Trophoblast cell (in vitro differentiated cells and primary cell): Measurements from ENCODE around the gene RPTOR.

Experiments used
- DNase-seq, 2 donors: peaks; one replicate each; pipeline ENCODE4 v3.0.0-alpha.2; 2016
- H2AFZ ChIP-seq: 2 replicates; pipeline ENCODE4 v1.6.1; 2013; ENCODE audit warnings: low read length, moderate library complexity, mild to moderate bottlenecking; ENCODE audit not compliant: insufficient read depth, poor library complexity
- H2AK5ac ChIP-seq: 2 replicates; pipeline ENCODE4 v1.6.1; 2013; ENCODE audit warnings: mild to moderate bottlenecking, low read length
- H2BK120ac ChIP-seq: 2 replicates; pipeline ENCODE4 v1.6.1; 2013; ENCODE audit warnings: low read length, mild to moderate bottlenecking, moderate library complexity; ENCODE audit not compliant: insufficient read depth, poor library complexity
- H2BK12ac ChIP-seq: 2 replicates; pipeline ENCODE4 v1.6.1; 2013; ENCODE audit warnings: mild to moderate bottlenecking, low read length, moderate library complexity
- H2BK5ac ChIP-seq: 2 replicates; pipeline ENCODE4 v1.6.1; 2013; ENCODE audit warnings: low read length, low read depth, moderate library complexity, mild to moderate bottlenecking; ENCODE audit not compliant: poor library complexity
- H3K14ac ChIP-seq: 2 replicates; pipeline ENCODE4 v1.6.1; 2013; ENCODE audit warnings: mild to moderate bottlenecking, low read length
- H3K18ac ChIP-seq: 2 replicates; pipeline ENCODE4 v1.6.1; 2013; ENCODE audit warnings: mild to moderate bottlenecking, low read length
- H3K23ac ChIP-seq: 2 replicates; pipeline ENCODE4 v1.6.1; 2013; ENCODE audit warnings: low read length
- H3K27ac ChIP-seq: 2 replicates; pipeline ENCODE4 v1.5.1; 2013; ENCODE audit warnings: low read depth, mild to moderate bottlenecking, inconsistent platforms, low read length, moderate library complexity
- H3K27me3 ChIP-seq: 2 replicates; pipeline ENCODE4 v1.6.1; 2013; ENCODE audit warnings: inconsistent platforms, mild to moderate bottlenecking, low read length, moderate library complexity; ENCODE audit not compliant: insufficient read depth
- H3K36me3 ChIP-seq, 2 experiments: 1 replicate in 1 of 2; 2 replicates in 1 of 2; pipeline ENCODE4 v1.6.1; 2013; ENCODE audit warnings: low read length in 2 of 2, mild to moderate bottlenecking in 2 of 2, moderate library complexity in 1 of 2; ENCODE audit not compliant: insufficient read depth in 2 of 2, control insufficient read depth in 1 of 2
- H3K4ac ChIP-seq: 2 replicates; pipeline ENCODE4 v1.6.1; 2013; ENCODE audit warnings: low read depth, mild to moderate bottlenecking, low read length, moderate library complexity
- H3K4me1 ChIP-seq, 2 experiments: 1 replicate in 1 of 2; 2 replicates in 1 of 2; pipeline ENCODE4 v1.6.1; 2013; ENCODE audit warnings: low read length in 2 of 2, mild to moderate bottlenecking in 2 of 2, moderate library complexity in 1 of 2; ENCODE audit not compliant: insufficient read depth in 2 of 2, control insufficient read depth in 1 of 2
- H3K4me2 ChIP-seq: 2 replicates; pipeline ENCODE4 v1.6.1; 2013; ENCODE audit warnings: inconsistent platforms, mild to moderate bottlenecking, low read length, moderate library complexity
- H3K4me3 ChIP-seq: 2 replicates; pipeline ENCODE4 v1.5.1; 2013; ENCODE audit warnings: mild to moderate bottlenecking, low read depth, low read length, inconsistent platforms
- H3K79me1 ChIP-seq: one replicate; pipeline ENCODE4 v1.6.1; 2013; ENCODE audit warnings: low read length
- H3K79me2 ChIP-seq: 2 replicates; pipeline ENCODE4 v1.6.1; 2013; ENCODE audit warnings: low read length, mild to moderate bottlenecking; ENCODE audit not compliant: control insufficient read depth, insufficient read depth, poor library complexity
- H3K9ac ChIP-seq: 2 replicates; pipeline ENCODE4 v1.6.1; 2013; ENCODE audit warnings: mild to moderate bottlenecking, low read length
- H3K9me3 ChIP-seq: 2 replicates; pipeline ENCODE4 v1.6.1; 2013; ENCODE audit warnings: low read depth, mild to moderate bottlenecking, control low read depth, inconsistent platforms, low read length; ENCODE audit not compliant: insufficient read depth
- H4K12ac ChIP-seq: 2 replicates; pipeline ENCODE4 v1.6.1; 2013; ENCODE audit warnings: low read depth, mild to moderate bottlenecking, low read length, moderate library complexity
- H4K8ac ChIP-seq: 2 replicates; pipeline ENCODE4 v1.6.1; 2013; ENCODE audit warnings: low read depth, mild to moderate bottlenecking, low read length, moderate library complexity
- H4K91ac ChIP-seq: one replicate; pipeline ENCODE4 v1.6.1; 2013; ENCODE audit warnings: low read depth, mild to moderate bottlenecking, low read length, moderate library complexity
- WGBS: extraction: QIAGEN DNeasy Blood & Tissue Kit; methylation state at CpG from one replicate; pipeline ENCODE4 v1.1.7; 2013; ENCODE audit warnings: missing lambda C conversion rate; ENCODE audit not compliant: insufficient read length, insufficient coverage; ENCODE audit errors: extremely low coverage; 5-methylcytosine and 5-hydroxymethylcytosine counted together

Gene RPTOR

DNA sequence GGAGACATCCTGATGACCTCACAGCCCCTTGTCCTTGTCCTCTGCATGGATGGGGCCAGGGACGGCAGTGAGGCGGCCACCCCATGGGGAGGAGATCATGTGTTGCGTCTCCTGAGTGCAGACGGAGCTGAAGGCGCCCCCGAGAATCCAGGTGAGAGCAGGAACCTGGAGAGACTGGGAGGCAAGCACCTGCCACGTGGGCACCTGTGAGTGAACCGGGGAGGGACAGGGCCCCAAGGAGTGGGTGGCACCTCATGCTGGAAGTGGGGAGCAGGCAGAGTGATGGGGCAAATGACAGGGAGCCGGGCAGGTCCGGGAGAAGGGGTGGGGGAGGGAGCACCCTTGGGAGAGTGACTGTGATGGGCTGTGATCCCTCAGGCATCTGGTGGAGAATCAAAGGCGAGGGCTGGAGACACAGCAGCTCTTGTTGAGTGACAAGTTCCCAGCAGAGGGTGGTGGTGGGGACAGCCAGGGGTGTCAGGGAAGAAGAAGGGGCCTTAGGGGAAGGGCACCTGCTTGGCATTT lies 272.7 kb downstream of the RPTOR start:
- peaks cover 8 to 10% of the 10 kb centered on the region in 2 experiments for H3K4me1 ChIP-seq

GRCh38 chr17:80817861-80818260 lies 273.2 kb downstream of the RPTOR start:
- H3K79me2 ChIP-seq, result no peaks in the 10 kb centered on the region
- no CpG with 5 or more reads among the region's 10 CpGs for WGBS
- DNase-seq, result peak in 1 of 2 donors; percentile 4

More for the DNA sequence above, 272.7 kb downstream of the RPTOR start:
- Histone ChIP-seq H2BK5ac (no peak overlapping the region), H3K79me1 (no peaks in the 10 kb centered on the region), H3K18ac (peak overlapping the region; percentile 13), H3K27ac (no peak overlapping the region), H3K9me3 (peaks cover 3% of the 10 kb centered on the region), H3K4ac (no peak overlapping the region), H2BK120ac (no peak overlapping the region), H3K9ac (no peak overlapping the region), H4K8ac (no peak overlapping the region), H3K36me3 (peaks cover 1 to 2% of the 10 kb centered on the region in 2 experiments), H4K12ac (peak overlapping the region; percentile 31), H2AFZ (no peak overlapping the region), H3K4me2 (no peak overlapping the region), H3K79me2 (no peaks in the 10 kb centered on the region), H2AK5ac (no peak overlapping the region), H2BK12ac (no peak overlapping the region), H3K27me3 (no peaks in the 10 kb centered on the region), H4K91ac (no peak overlapping the region), H3K14ac (no peak overlapping the region), H3K4me3 (no peak overlapping the region), H3K23ac (no peak overlapping the region)
- no peak for DNase-seq
- no CpG with 5 or more reads among the region's 11 CpGs for WGBS

GRCh38 chr17:80818871-80819270 lies 274.2 kb downstream of the RPTOR start:
- no peak overlapping the region for H2BK12ac ChIP-seq
- H2AK5ac ChIP-seq, result no peak overlapping the region
- H3K79me1 ChIP-seq, result no peaks in the 10 kb centered on the region
- H3K18ac ChIP-seq, result no peak overlapping the region
- no peaks in the 10 kb centered on the region for H3K27me3 ChIP-seq
- H3K9me3 ChIP-seq, result peaks cover 5% of the 10 kb centered on the region
- H3K14ac ChIP-seq, result no peak overlapping the region
- no peak overlapping the region for H4K8ac ChIP-seq
- H4K91ac ChIP-seq, result no peak overlapping the region
- H3K4me3 ChIP-seq, result no peak overlapping the region
- H3K36me3 ChIP-seq, result no peaks in the 10 kb centered on the region
- H2BK120ac ChIP-seq, result no peak overlapping the region
- H3K27ac ChIP-seq, result no peak overlapping the region
- no peak overlapping the region for H3K4ac ChIP-seq
- H3K9ac ChIP-seq, result no peak overlapping the region
- no CpG with 5 or more reads among the region's 9 CpGs for WGBS
- H3K23ac ChIP-seq, result no peak overlapping the region
- no peak overlapping the region for H3K4me2 ChIP-seq
- H2BK5ac ChIP-seq, result no peak overlapping the region
- H3K4me1 ChIP-seq, result peaks cover 10 to 13% of the 10 kb centered on the region in 2 experiments
- no peak overlapping the region for H4K12ac ChIP-seq
- no peak overlapping the region for H2AFZ ChIP-seq
- no peaks in the 10 kb centered on the region for H3K79me2 ChIP-seq
- no peak for DNase-seq

More at GRCh38 chr17:80817861-80818260, 273.2 kb downstream of the RPTOR start:
- Histone ChIP-seq H3K36me3 (no peaks in the 10 kb centered on the region), H4K12ac (no peak overlapping the region), H3K27ac (no peak overlapping the region), H3K79me1 (no peaks in the 10 kb centered on the region), H2AK5ac (no peak overlapping the region), H3K4me3 (no peak overlapping the region), H3K9ac (no peak overlapping the region), H2BK120ac (no peak overlapping the region), H4K91ac (no peak overlapping the region), H3K4ac (no peak overlapping the region), H3K27me3 (no peaks in the 10 kb centered on the region), H2BK12ac (no peak overlapping the region), H3K18ac (no peak overlapping the region), H4K8ac (no peak overlapping the region), H3K4me2 (no peak overlapping the region), H3K23ac (no peak overlapping the region), H2BK5ac (no peak overlapping the region), H3K4me1 (peaks cover 10% of the 10 kb centered on the region in 2 experiments), H3K9me3 (peaks cover 3% of the 10 kb centered on the region), H3K14ac (no peak overlapping the region), H2AFZ (no peak overlapping the region)

GRCh38 chr17:80819422-80820164 lies 275.0 kb downstream of the RPTOR start:
- no peak overlapping the region for H3K4me3 ChIP-seq
- H3K27me3 ChIP-seq, result no peaks in the 10 kb centered on the region
- peak overlapping the region; percentile 22 for H3K18ac ChIP-seq
- H2AFZ ChIP-seq, result no peak overlapping the region
- no peaks in the 10 kb centered on the region for H3K79me2 ChIP-seq
- no peak overlapping the region for H2BK5ac ChIP-seq
- H3K79me1 ChIP-seq, result no peaks in the 10 kb centered on the region
- H3K23ac ChIP-seq, result no peak overlapping the region
- H4K12ac ChIP-seq, result no peak overlapping the region
- no peak overlapping the region for H4K8ac ChIP-seq
- no peak for DNase-seq
- no peak overlapping the region for H3K27ac ChIP-seq
- WGBS, result no CpG with 5 or more reads among the region's 23 CpGs
- H3K4me2 ChIP-seq, result no peak overlapping the region
- H2BK12ac ChIP-seq, result peak overlapping the region; percentile 12
- H2BK120ac ChIP-seq, result no peak overlapping the region
- H3K9ac ChIP-seq, result no peak overlapping the region
- H3K4me1 ChIP-seq, result peaks cover 10 to 13% of the 10 kb centered on the region in 2 experiments
- H2AK5ac ChIP-seq, result no peak overlapping the region
- H3K14ac ChIP-seq, result no peak overlapping the region
- H3K4ac ChIP-seq, result no peak overlapping the region
- peaks cover 5% of the 10 kb centered on the region for H3K9me3 ChIP-seq
- peak overlapping the region; percentile 15 for H4K91ac ChIP-seq
- no peaks in the 10 kb centered on the region for H3K36me3 ChIP-seq
